IMR-90 (cell line): ENCODE data around the gene ATP6V1F.

Experiments used
- CEBPB ChIP-seq: IDR thresholded peaks from 2 replicates; pipeline ENCODE4 v1.6.1; 2012; ENCODE audit warnings: low read depth, low read length, improper control_type of control experiment
- CTCF ChIP-seq: conservative IDR thresholded peaks from 2 replicates; pipeline ENCODE4 v1.5.1; 2012; ENCODE audit warnings: mild to moderate bottlenecking, low read depth, low read length, improper control_type of control experiment
- ELK1 ChIP-seq: fragments of 150-350 bp; IDR thresholded peaks from 2 replicates; pipeline ENCODE4 v1.6.1; 2016; ENCODE audit warnings: low read depth, mild to moderate bottlenecking, low read length, moderate library complexity, borderline replicate concordance
- FOS ChIP-seq: fragments of 150-350 bp; IDR thresholded peaks from 2 replicates; pipeline ENCODE4 v1.6.1; 2016; ENCODE audit warnings: low read depth, low read length
- MAFK ChIP-seq: IDR thresholded peaks from 2 replicates; pipeline ENCODE4 v1.6.1; 2012; ENCODE audit warnings: low read depth, low read length, improper control_type of control experiment
- MAZ ChIP-seq: IDR thresholded peaks from 2 replicates; pipeline ENCODE4 v1.6.1; 2012; ENCODE audit warnings: low read depth, mild to moderate bottlenecking, low read length, improper control_type of control experiment, moderate library complexity, borderline replicate concordance
- MXI1 ChIP-seq: IDR thresholded peaks from 2 replicates; pipeline ENCODE4 v1.6.1; 2012; ENCODE audit warnings: low read depth, mild to moderate bottlenecking, low read length, moderate library complexity, borderline replicate concordance
- NFE2L2 ChIP-seq: fragments of 150-350 bp; IDR thresholded peaks from 2 replicates; pipeline ENCODE4 v1.6.1; 2016; ENCODE audit warnings: low read depth, mild to moderate bottlenecking, low read length
- POLR2A ChIP-seq: IDR thresholded peaks from 2 replicates; pipeline ENCODE4 v1.6.1; 2012; ENCODE audit warnings: mild to moderate bottlenecking, low read depth, low read length
- RAD21 ChIP-seq: IDR thresholded peaks from 2 replicates; pipeline ENCODE4 v1.6.1; 2012; ENCODE audit warnings: low read length, improper control_type of control experiment
- RCOR1 ChIP-seq: IDR thresholded peaks from 2 replicates; pipeline ENCODE4 v1.6.1; 2012; ENCODE audit warnings: mild to moderate bottlenecking, low read length, improper control_type of control experiment; ENCODE audit not compliant: insufficient replicate concordance
- RFX5 ChIP-seq: IDR thresholded peaks from 2 replicates; pipeline ENCODE4 v1.8.0; 2012; ENCODE audit warnings: low read depth, mild to moderate bottlenecking, low read length, moderate library complexity
- SMC3 ChIP-seq: fragments of 150-350 bp; IDR thresholded peaks from 2 replicates; pipeline ENCODE4 v1.6.1; 2016; ENCODE audit warnings: low read depth, mild to moderate bottlenecking, antibody characterized with exemption, low read length, moderate library complexity
- USF2 ChIP-seq: fragments of 150-350 bp; IDR thresholded peaks from 2 replicates; pipeline ENCODE4 v1.6.1; 2017; ENCODE audit warnings: mild to moderate bottlenecking, antibody characterized with exemption, low read length, low read depth

- TF ChIP-seq CTCF (no peak), CEBPB (no peak), RFX5 (no peak), ELK1 (no peak), SMC3 (no peak), RAD21 (no peak), POLR2A (no peak), USF2 (no peak), MAZ (no peak), FOS (no peak), MXI1 (no peak), RCOR1 (no peak), MAFK (no peak), NFE2L2 (no peak)
These were observed 22.1 kb downstream of the ATP6V1F start for GRCh38 chr7:128884561-128885369.
